CD4-positive, alpha-beta T cell (primary cell): ENCODE measurements around the gene CCKAR. TPM values are rescaled to one million over a fixed set of nuclear protein-coding genes. Genes with fewer than 3 reads are reported as not detected.

Experiments used
- ATAC-seq: fragments of 200-7000 bp; cut with Tn5 transposase; one replicate; pipeline ENCODE4 v1.10.0; 2022; ENCODE audit warnings: mild to moderate bottlenecking; ENCODE audit not compliant: poor library complexity
- CTCF ChIA-PET: fragments of 350-600 bp; sonication (Branson Sonifier 250); formaldehyde crosslinking; loops from one replicate; lab custom pipeline; 2021; ENCODE audit warnings: antibody characterized with exemption, inconsistent platforms; lab: Charles Lee
- POLR2A ChIA-PET: fragments of 350-600 bp; sonication (Branson Sonifier 250); formaldehyde crosslinking; loops from one replicate; lab custom pipeline; 2021; ENCODE audit warnings: antibody characterized with exemption, inconsistent platforms; lab: Charles Lee
- DNase-seq, 14 experiments: peaks; one replicate each; pipeline ENCODE4 v3.0.0-alpha.2; 2013 to 2020; ENCODE audit warnings: mixed read lengths in 2 of 14
- H3K27ac ChIP-seq, 2 donors: one replicate each; pipeline versions ENCODE4 v1.5.1 to v1.7.0; 2013; ENCODE audit warnings: low read length in 2 of 2, low read depth in 1 of 2, mild to moderate bottlenecking in 1 of 2
- H3K27me3 ChIP-seq, 2 experiments: 1 replicate in 1 of 2; 2 replicates in 1 of 2; pipeline versions ENCODE4 v1.6.1 to v1.7.0; 2013; ENCODE audit warnings: low read length in 2 of 2, control low read depth in 1 of 2, mild to moderate bottlenecking in 1 of 2, moderate library complexity in 1 of 2; ENCODE audit not compliant: insufficient read depth in 2 of 2, control insufficient read depth in 1 of 2
- H3K36me3 ChIP-seq: one replicate; pipeline ENCODE4 v1.6.1; 2013; ENCODE audit warnings: low read length, control low read depth; ENCODE audit not compliant: insufficient read depth
- H3K4me1 ChIP-seq: one replicate; pipeline ENCODE4 v1.6.1; 2013; ENCODE audit warnings: low read length, control low read depth; ENCODE audit not compliant: insufficient read depth
- H3K4me3 ChIP-seq: one replicate; pipeline ENCODE4 v1.5.1; 2013; ENCODE audit warnings: mild to moderate bottlenecking, low read length, moderate library complexity
- H3K9me3 ChIP-seq, 2 experiments: 1 replicate in 1 of 2; 2 replicates in 1 of 2; pipeline versions ENCODE4 v1.6.1 to v1.7.0; 2013; ENCODE audit warnings: low read length in 2 of 2, mild to moderate bottlenecking in 2 of 2, control low read depth in 1 of 2, moderate library complexity in 1 of 2; ENCODE audit not compliant: control insufficient read depth in 1 of 2, insufficient read depth in 1 of 2
- H3K27ac Mint-ChIP-seq: one replicate; pipeline ENCODE4 v1.8.0; 2020; ENCODE audit warnings: mixed read lengths
- H3K27me3 Mint-ChIP-seq: one replicate; pipeline ENCODE4 v1.8.0; 2021; ENCODE audit warnings: mixed read lengths
- H3K36me3 Mint-ChIP-seq: one replicate; pipeline ENCODE4 v1.8.0; 2021; ENCODE audit warnings: low read depth, mixed read lengths
- H3K4me1 Mint-ChIP-seq: one replicate; pipeline ENCODE4 v1.8.0; 2021; ENCODE audit warnings: low read depth, mixed read lengths
- H3K4me3 Mint-ChIP-seq: one replicate; pipeline ENCODE4 v1.8.0; 2020; ENCODE audit warnings: mild to moderate bottlenecking, mixed read lengths
- H3K9me3 Mint-ChIP-seq: one replicate; pipeline ENCODE4 v1.8.0; 2020; ENCODE audit warnings: mixed read lengths
- CTCF ChIP-seq: fragments of 200-600 bp; IDR thresholded peaks from one replicate; pipeline ENCODE4 v1.8.0; 2022; ENCODE audit warnings: antibody characterized with exemption, mild to moderate bottlenecking
- intact Hi-C, 2 experiments: fragments of 100-400 bp; cut with DNase I in 1 of 2; cut with micrococcal nuclease in 1 of 2; formaldehyde crosslinking; loops; one replicate each; pipeline versions ENCODE4 v1.15.1 to v1.9.0; 2023 to 2025; cut with DNase I, micrococcal nuclease
- total RNA-seq, 174 experiments: library from RNA in 2 of 174; stranded (reverse) in 2 of 174; gene quantifications; one replicate each; pipeline ENCODE4 v1.2.3 and lab custom pipeline; 2021 to 2026

CCKAR gene
- total RNA-seq, 2 experiments from 2014 or later, result not detected

- Histone ChIP-seq H3K9me3 (peaks cover 6 to 10% of the 10 kb centered on the region in 2 experiments), H3K36me3 (no peaks in the 10 kb centered on the region), H3K27ac (no peak overlapping the region), H3K4me1 (no peaks in the 10 kb centered on the region), H3K27me3 (no peaks in the 10 kb centered on the region), H3K4me3 (no peak overlapping the region)
- Mint-ChIP-seq H3K36me3 (no peaks in the 10 kb centered on the region), H3K27me3 (peaks cover 5% of the 10 kb centered on the region), H3K4me1 (peaks cover under 1% of the 10 kb centered on the region), H3K9me3 (peaks cover 2% of the 10 kb centered on the region), H3K4me3 (no peak overlapping the region), H3K27ac (no peak overlapping the region)
- no peak for TF ChIP-seq CTCF
- DNase-seq, result no peak
- intact Hi-C loops, result loop anchor here in 1 of 2 experiments (10.0 kb wide), 1 partner anchor 133 kb away; the partner anchor contains the start of gene TBC1D19
- ATAC-seq, result no peak
- POLR2A ChIA-PET, result interaction anchor here (0.6 kb wide), 1 partner anchor 17 kb away, joined by 3 read pairs; no protein-coding TSS in a partner anchor
- CTCF ChIA-PET, result interaction anchor here (0.7 kb wide), 1 partner anchor 28 kb away, joined by 3 read pairs; no protein-coding TSS in a partner anchor
Measured at GRCh38 chr4:26451597-26451996, 38.7 kb downstream of the CCKAR start.

- Histone ChIP-seq H3K27ac (no peak overlapping the region), H3K4me3 (no peak overlapping the region), H3K9me3 (peaks cover 6 to 10% of the 10 kb centered on the region in 2 experiments), H3K4me1 (no peaks in the 10 kb centered on the region), H3K36me3 (no peaks in the 10 kb centered on the region), H3K27me3 (no peaks in the 10 kb centered on the region)
- intact Hi-C loops, result loop anchor here in 1 of 2 experiments (10.0 kb wide), 1 partner anchor 134 kb away; the partner anchor contains the start of gene TBC1D19
- no peak for TF ChIP-seq CTCF
- DNase-seq (no peak), ATAC-seq (no peak)
- H3K27me3 Mint-ChIP-seq, result peaks cover 5% of the 10 kb centered on the region
- H3K36me3 Mint-ChIP-seq, result no peaks in the 10 kb centered on the region
- no peaks in the 10 kb centered on the region for H3K4me1 Mint-ChIP-seq
- ChIA-PET CTCF (no interaction called here), POLR2A (no interaction called here)
- H3K27ac Mint-ChIP-seq, result no peak overlapping the region
- H3K9me3 Mint-ChIP-seq, result peaks cover 5% of the 10 kb centered on the region
- no peak overlapping the region for H3K4me3 Mint-ChIP-seq
Measured at GRCh38 chr4:26450418-26450817, 39.9 kb downstream of the CCKAR start.

- Histone ChIP-seq H3K27me3 (no peaks in the 10 kb centered on the region), H3K4me3 (no peak overlapping the region), H3K27ac (no peak overlapping the region), H3K9me3 (peaks cover 0 to 4% of the 10 kb centered on the region in 2 experiments), H3K36me3 (no peaks in the 10 kb centered on the region), H3K4me1 (no peaks in the 10 kb centered on the region)
- ChIA-PET CTCF (no interaction called here), POLR2A (no interaction called here)
- H3K36me3 Mint-ChIP-seq, result no peaks in the 10 kb centered on the region
- intact Hi-C loops, result no loop called here
- no peak for ATAC-seq
- no peak for DNase-seq
- H3K27me3 Mint-ChIP-seq, result peaks cover 5% of the 10 kb centered on the region
- H3K9me3 Mint-ChIP-seq, result peaks cover 3% of the 10 kb centered on the region
- no peak overlapping the region for H3K27ac Mint-ChIP-seq
- H3K4me3 Mint-ChIP-seq, result no peak overlapping the region
- no peak for TF ChIP-seq CTCF
- no peaks in the 10 kb centered on the region for H3K4me1 Mint-ChIP-seq
Measured at GRCh38 chr4:26447378-26447777, 42.9 kb downstream of the CCKAR start.
